Measurements from ENCODE around the gene LCNL1.

- no peak for TF ChIP-seq EZH2 (IDR thresholded peaks at IDR 0.05)
- no peak for TF ChIP-seq POLR2AphosphoS5 (IDR thresholded peaks at IDR 0.05; ENCODE audit: borderline replicate concordance, low read depth, low read length)
- no peak for TF ChIP-seq FOXP2 (optimal IDR thresholded peaks at IDR 0.05; ENCODE audit: control extremely low read depth, extremely low read length, insufficient read depth)
Measured at GRCh38 chr9:137030538-137031527, 48.0 kb downstream of the LCNL1 start.
